OCI-LY1 (cell line): ENCODE data around the gene MACF1.

Source experiments
- H2AFZ ChIP-seq: fragments of 200-600 bp; sonication (generic), shearing (Covaris generic); 2 replicates; pipeline ENCODE4 v1.6.0; 2014; ENCODE audit warnings: antibody characterized with exemption, mild to moderate bottlenecking, low read length
- H3F3A ChIP-seq: fragments of 200-600 bp; sonication (generic), shearing (Covaris generic); 2 replicates; pipeline ENCODE4 v1.6.0; 2014; ENCODE audit warnings: mild to moderate bottlenecking, antibody characterized with exemption, low read length, moderate library complexity; ENCODE audit not compliant: insufficient read depth
- H3K27ac ChIP-seq: fragments of 200-600 bp; sonication (generic); 2 replicates; pipeline ENCODE4 v1.5.1; 2014; ENCODE audit warnings: low read length, mixed run types, mild to moderate bottlenecking, low read depth; ENCODE audit not compliant: poor library complexity, severe bottlenecking
- H3K27me3 ChIP-seq: fragments of 200-600 bp; sonication (generic); 2 replicates; pipeline ENCODE4 v1.6.0; 2014; ENCODE audit warnings: antibody characterized with exemption, mild to moderate bottlenecking, low read length, moderate library complexity; ENCODE audit not compliant: insufficient read depth
- H3K36me3 ChIP-seq: fragments of 200-600 bp; sonication (generic); 2 replicates; pipeline ENCODE4 v1.6.1; 2014; ENCODE audit warnings: mild to moderate bottlenecking, antibody characterized with exemption, low read length, moderate library complexity, mixed read lengths; ENCODE audit not compliant: insufficient read depth
- H3K4me1 ChIP-seq: fragments of 200-600 bp; sonication (generic); 2 replicates; pipeline ENCODE4 v1.5.1; 2014; ENCODE audit warnings: mild to moderate bottlenecking, low read length, moderate library complexity; ENCODE audit not compliant: insufficient read depth, severe bottlenecking
- H3K4me2 ChIP-seq: fragments of 200-600 bp; sonication (generic), shearing (Covaris generic); 2 replicates; pipeline ENCODE4 v1.6.1; 2014; ENCODE audit warnings: low read length
- H3K4me3 ChIP-seq: fragments of 200-600 bp; sonication (generic); 2 replicates; pipeline ENCODE4 v1.5.1; 2014; ENCODE audit warnings: low read length, low read depth, mild to moderate bottlenecking, mixed read lengths; ENCODE audit not compliant: poor library complexity, severe bottlenecking
- H3K79me2 ChIP-seq: fragments of 200-600 bp; shearing (Covaris generic); 2 replicates; pipeline ENCODE4 v1.6.1; 2016; ENCODE audit warnings: mixed run types, low read length, mixed read lengths; ENCODE audit not compliant: insufficient read depth
- H3K9ac ChIP-seq: fragments of 200-600 bp; sonication (generic), shearing (Covaris generic); 2 replicates; pipeline ENCODE4 v1.6.1; 2014; ENCODE audit warnings: mild to moderate bottlenecking, low read length, mixed read lengths
- H3K9me2 ChIP-seq: fragments of 200-600 bp; sonication (generic), shearing (Covaris generic); 2 replicates; pipeline ENCODE4 v1.6.1; 2014; ENCODE audit warnings: low read depth, mild to moderate bottlenecking, low read length, mixed read lengths
- H3K9me3 ChIP-seq: fragments of 200-600 bp; shearing (Covaris generic); 2 replicates; pipeline ENCODE4 v1.6.1; 2014; ENCODE audit warnings: low read length, mixed read lengths
- H4K20me1 ChIP-seq: fragments of 200-600 bp; sonication (generic), shearing (Covaris generic); 2 replicates; pipeline ENCODE4 v1.6.0; 2016; ENCODE audit warnings: mild to moderate bottlenecking, low read length; ENCODE audit not compliant: insufficient read depth
- CTCF ChIP-seq: fragments of 200-600 bp; sonication (generic), shearing (Covaris generic); IDR thresholded peaks from 2 replicates; pipeline ENCODE4 v1.5.1; 2017; ENCODE audit warnings: mild to moderate bottlenecking, antibody characterized with exemption, low read length, moderate library complexity, mixed read lengths
- EZH2 ChIP-seq: fragments of 200-600 bp; sonication (generic), shearing (Covaris generic); IDR thresholded peaks from 2 replicates; pipeline ENCODE4 v1.8.0; 2017; ENCODE audit warnings: borderline replicate concordance, mixed run types, mild to moderate bottlenecking, antibody characterized with exemption, low read length, moderate library complexity, mixed read lengths

Gene MACF1

GRCh38 chr1:39287541-39287940 lies 83.0 kb downstream of the MACF1 start:
- no peak overlapping the region for H3K4me3 ChIP-seq
- no peaks in the 10 kb centered on the region for H4K20me1 ChIP-seq
- H3K4me1 ChIP-seq: no peaks in the 10 kb centered on the region
- no peaks in the 10 kb centered on the region for H3F3A ChIP-seq
- no peaks in the 10 kb centered on the region for H3K9me3 ChIP-seq
- no peak overlapping the region for H3K9ac ChIP-seq
- H3K4me2 ChIP-seq: no peak overlapping the region
- TF ChIP-seq CTCF: no peak
- TF ChIP-seq EZH2: no peak
- peaks cover 81% of the 10 kb centered on the region for H3K36me3 ChIP-seq
- H3K9me2 ChIP-seq: no peaks in the 10 kb centered on the region
- H2AFZ ChIP-seq: no peak overlapping the region
- H3K27ac ChIP-seq: no peak overlapping the region
- H3K79me2 ChIP-seq: no peaks in the 10 kb centered on the region
- H3K27me3 ChIP-seq: no peaks in the 10 kb centered on the region

GRCh38 chr1:39288735-39289465 lies 84.4 kb downstream of the MACF1 start:
- Histone ChIP-seq H3K4me2 (no peak overlapping the region), H3K36me3 (peaks cover 82% of the 10 kb centered on the region), H4K20me1 (no peaks in the 10 kb centered on the region), H3K9me3 (no peaks in the 10 kb centered on the region), H3K79me2 (no peaks in the 10 kb centered on the region), H3F3A (no peaks in the 10 kb centered on the region), H3K27ac (no peak overlapping the region), H3K4me1 (no peaks in the 10 kb centered on the region), H3K27me3 (no peaks in the 10 kb centered on the region), H3K9me2 (no peaks in the 10 kb centered on the region), H3K4me3 (no peak overlapping the region), H3K9ac (no peak overlapping the region), H2AFZ (no peak overlapping the region)
- TF ChIP-seq CTCF (no peak), EZH2 (no peak)

- Histone ChIP-seq H3K27me3 (no peaks in the 10 kb centered on the region), H3K4me3 (no peak overlapping the region), H3K36me3 (peaks cover 77% of the 10 kb centered on the region), H3K9ac (no peak overlapping the region), H3K79me2 (no peaks in the 10 kb centered on the region), H3K27ac (no peak overlapping the region), H3K4me1 (no peaks in the 10 kb centered on the region), H3F3A (no peaks in the 10 kb centered on the region), H3K4me2 (no peak overlapping the region), H4K20me1 (no peaks in the 10 kb centered on the region), H2AFZ (no peak overlapping the region), H3K9me2 (no peaks in the 10 kb centered on the region), H3K9me3 (no peaks in the 10 kb centered on the region)
- no peak for TF ChIP-seq CTCF
- no peak for TF ChIP-seq EZH2
Observed at GRCh38 chr1:39292401-39292800, 87.9 kb downstream of the MACF1 start.
